Lower leg skin (tissue), 4 donors: ENCODE results near the gene TBK1. TPM values are rescaled to one million over a fixed set of nuclear protein-coding genes. Genes with fewer than 3 reads are reported as not detected.

ENCODE experiments used
- DNase-seq, 2 donors: peaks; one replicate each; pipeline ENCODE4 v3.0.0-alpha.2; 2019; ENCODE audit warnings: low spot score in 2 of 2
- H3K4me3 ChIP-seq: fragments of 200-600 bp; sonication (generic); 2 replicates; pipeline ENCODE4 v1.5.1; 2017; ENCODE audit warnings: mild to moderate bottlenecking, low read depth; ENCODE audit not compliant: poor library complexity, severe bottlenecking
- CTCF ChIP-seq, 3 donors: fragments of 450-650 bp; IDR thresholded peaks; one replicate each; pipeline ENCODE4 v1.5.1; 2016; ENCODE audit warnings: antibody characterized with exemption in 3 of 3, mild to moderate bottlenecking in 3 of 3, moderate library complexity in 2 of 3
- POLR2A ChIP-seq, 2 donors: fragments of 450-650 bp; IDR thresholded peaks; one replicate each; pipeline ENCODE4 v1.6.1; 2016 to 2017; ENCODE audit warnings: antibody characterized with exemption in 2 of 2, mild to moderate bottlenecking in 1 of 2, moderate library complexity in 1 of 2
- WGBS, 2 donors: methylation state at CpG; one replicate each; pipeline ENCODE4 v1.1.5; 2018; 5-methylcytosine and 5-hydroxymethylcytosine counted together
- intact Hi-C: fragments of 100-400 bp; cut with DNase I; formaldehyde crosslinking; loops from one replicate; pipeline ENCODE4 v1.15.0; 2023; ENCODE audit warnings: low total_unique reads
- total RNA-seq, 4 donors: library from RNA; depleted of rRNA; stranded (reverse); fragments of >200 nt; gene quantifications; one replicate each; pipeline ENCODE4 v1.1.0, GENCODE V29; 2016

The TBK1 gene
- total RNA-seq, 4 donors from 2014 or later: 16.3 to 30.1 (median 17.3) TPM

- no peak for TF ChIP-seq POLR2A (IDR thresholded peaks at IDR 0.05)
- no peak for TF ChIP-seq CTCF (IDR thresholded peaks at IDR 0.05)
- H3K4me3 ChIP-seq: no peak overlapping the region
- 37 to 60% methylated on average over 2 of the region's 2 CpGs for WGBS, 2 donors
- intact Hi-C loops: no loop called here
- DNase-seq: no peak
These were observed 9.9 kb downstream of the TBK1 start for GRCh38 chr12:64461634-64462414.

- TF ChIP-seq CTCF (IDR thresholded peaks at IDR 0.05): no peak
- no peak for TF ChIP-seq POLR2A (IDR thresholded peaks at IDR 0.05)
- intact Hi-C loops: no loop called here
- H3K4me3 ChIP-seq: no peak overlapping the region
- no peak for DNase-seq
These were observed 14.3 kb downstream of the TBK1 start for GRCh38 chr12:64466178-64466577.

- WGBS, 2 donors: 70 to 71% methylated on average over 5 of the region's 5 CpGs
- intact Hi-C loops: no loop called here
- TF ChIP-seq CTCF (IDR thresholded peaks at IDR 0.05) (no peak), POLR2A (IDR thresholded peaks at IDR 0.05) (no peak)
- no peak for DNase-seq
- no peak overlapping the region for H3K4me3 ChIP-seq
These were observed 17.0 kb downstream of the TBK1 start for GRCh38 chr12:64468966-64469365.

GRCh38 chr12:64469455-64470142 lies 17.7 kb downstream of the TBK1 start:
- 81 to 84% methylated on average over 2 of the region's 2 CpGs for WGBS, 2 donors
- TF ChIP-seq POLR2A (IDR thresholded peaks at IDR 0.05): no peak
- no peak for TF ChIP-seq CTCF (IDR thresholded peaks at IDR 0.05)
- DNase-seq: no peak
- H3K4me3 ChIP-seq: no peak overlapping the region
- intact Hi-C loops: no loop called here

GRCh38 chr12:64470495-64470894 lies 18.6 kb downstream of the TBK1 start:
- intact Hi-C loops: no loop called here
- 94 to 97% methylated on average over 2 of the region's 2 CpGs for WGBS, 2 donors
- no peak for DNase-seq
- no peak overlapping the region for H3K4me3 ChIP-seq
- TF ChIP-seq POLR2A (IDR thresholded peaks at IDR 0.05) (no peak), CTCF (IDR thresholded peaks at IDR 0.05) (no peak)
